GM18511 (cell line): Measurements from ENCODE around the gene AGK.

ENCODE experiments used
- ATAC-seq: cut with Tn5 transposase; IDR thresholded peaks from one replicate; pipeline ENCODE4 v1.9.1; 2021; ENCODE audit warnings: mild to moderate bottlenecking, moderate library complexity; ENCODE audit not compliant: unreplicated experiment

AGK gene

GRCh38 chr7:141584935-141585334 lies 33.7 kb downstream of the AGK start:
- no peak for ATAC-seq

DNA sequence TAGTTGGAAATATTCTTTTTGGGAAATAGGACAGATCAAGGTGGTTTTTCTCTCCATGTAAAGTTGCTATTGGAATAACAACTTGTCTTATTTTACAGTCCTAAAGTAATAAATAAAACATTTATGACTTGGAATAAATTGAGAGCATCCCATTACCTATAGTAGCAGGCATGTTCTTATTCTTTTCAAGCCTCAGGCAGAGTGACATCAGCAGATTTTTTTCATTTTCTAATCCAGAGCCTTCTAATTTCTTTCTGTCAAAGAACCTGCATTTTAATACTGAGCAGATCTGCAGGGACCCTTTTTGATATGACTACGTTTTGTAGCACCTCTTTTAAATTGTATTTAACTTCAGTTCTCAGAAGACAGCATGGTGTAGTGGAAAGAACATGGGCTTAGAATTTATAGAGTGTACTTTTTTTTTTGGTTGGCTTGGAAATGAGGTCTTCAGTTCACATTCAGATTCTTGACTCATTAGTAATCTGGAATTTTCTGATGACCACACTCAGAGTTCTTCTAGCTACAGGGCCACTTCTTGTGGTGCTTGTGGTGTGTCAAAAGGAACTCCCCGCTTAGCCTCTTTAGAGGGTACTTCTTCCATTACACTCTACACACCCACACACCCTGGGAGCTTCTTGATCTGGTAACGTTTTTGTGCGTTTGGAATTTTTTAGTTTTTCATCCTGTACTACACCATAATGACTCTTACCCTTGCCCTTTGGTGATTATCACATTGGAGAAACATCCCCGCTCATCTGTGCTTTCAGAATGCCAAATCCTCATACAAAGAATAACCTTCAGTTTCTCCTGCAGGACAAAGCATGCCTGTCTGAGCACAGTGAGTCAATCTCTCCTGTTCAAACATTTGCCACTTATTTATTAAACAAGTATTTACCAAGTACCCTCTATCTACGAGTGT lies 34.6 kb downstream of the AGK start:
- ATAC-seq: peak; percentile 87

DNA sequence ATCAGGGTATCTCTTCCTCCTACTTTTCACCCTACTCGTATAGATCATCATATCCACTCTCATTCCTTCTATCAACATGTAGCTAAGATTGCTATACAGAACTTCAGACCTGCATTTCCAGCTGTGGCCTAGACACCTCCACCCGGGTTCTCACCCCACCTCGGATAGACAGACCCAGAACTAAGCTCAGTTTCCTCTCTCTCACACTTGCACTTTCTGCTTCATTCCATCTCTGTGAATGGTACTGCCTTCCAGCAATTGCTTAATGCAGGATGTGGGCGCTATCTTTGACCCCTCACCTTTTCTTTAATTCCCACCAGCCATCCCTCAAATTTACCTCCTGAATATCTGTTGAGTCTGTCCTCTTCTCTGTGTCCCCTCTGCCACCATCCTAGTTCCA lies 35.7 kb downstream of the AGK start:
- no peak for ATAC-seq

DNA sequence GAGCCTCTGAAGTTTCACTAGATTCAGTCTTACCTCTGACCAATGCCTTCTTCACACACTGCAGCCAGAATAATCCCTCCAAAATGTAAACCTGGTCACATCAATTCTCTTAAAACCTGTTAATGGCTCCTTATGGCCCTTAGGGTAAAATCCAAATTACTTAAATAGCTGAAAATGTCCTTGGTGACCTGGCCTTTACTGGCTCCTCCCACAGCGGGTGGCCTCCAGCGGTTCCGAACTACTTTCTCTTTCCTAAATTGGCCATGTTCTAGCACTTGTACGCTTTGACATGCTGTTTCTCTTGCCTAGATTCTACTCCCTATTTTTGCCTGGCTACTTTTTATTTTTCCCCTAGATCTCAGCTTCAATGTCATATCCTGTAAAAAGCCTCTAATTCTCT lies 36.1 kb downstream of the AGK start:
- no peak for ATAC-seq

DNA sequence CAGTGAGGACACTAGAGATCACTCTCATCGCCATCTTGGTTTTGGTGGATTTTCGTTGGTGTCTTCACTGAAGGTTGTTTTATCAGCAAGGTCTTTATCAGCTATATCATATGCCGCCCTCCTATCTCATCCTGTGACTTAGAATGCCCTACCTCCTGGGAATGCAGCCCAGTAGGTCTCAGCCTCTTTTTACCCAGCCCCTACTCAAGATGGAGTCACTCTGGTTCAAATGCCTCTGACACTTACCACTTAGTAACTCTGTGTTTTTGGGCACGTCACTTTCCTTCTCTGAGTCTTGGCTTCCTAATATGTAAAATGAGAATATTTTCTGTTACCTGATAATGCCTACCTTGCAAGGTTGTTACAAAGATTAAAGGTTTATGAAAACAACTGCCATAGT lies 37.7 kb downstream of the AGK start:
- no peak for ATAC-seq

DNA sequence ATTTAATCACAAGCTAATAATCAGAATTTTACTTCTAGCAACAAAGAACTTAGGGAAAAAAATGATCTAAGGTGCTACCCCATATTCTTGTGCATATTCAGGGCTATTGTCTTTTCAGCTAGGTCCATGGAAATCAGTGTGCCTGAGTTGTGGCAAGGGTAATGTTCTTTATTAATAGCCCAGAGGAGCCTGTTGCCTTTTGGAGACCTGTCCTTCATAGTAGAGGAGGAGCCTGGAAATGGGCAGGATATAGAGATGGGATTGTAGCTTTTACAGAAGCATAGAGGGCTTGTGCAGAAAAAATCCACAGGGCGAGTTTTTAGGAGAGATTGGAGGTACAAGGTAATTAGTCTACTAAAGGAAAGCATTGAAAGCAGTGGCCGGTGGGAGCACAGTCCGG lies 38.9 kb downstream of the AGK start:
- no peak for ATAC-seq

DNA sequence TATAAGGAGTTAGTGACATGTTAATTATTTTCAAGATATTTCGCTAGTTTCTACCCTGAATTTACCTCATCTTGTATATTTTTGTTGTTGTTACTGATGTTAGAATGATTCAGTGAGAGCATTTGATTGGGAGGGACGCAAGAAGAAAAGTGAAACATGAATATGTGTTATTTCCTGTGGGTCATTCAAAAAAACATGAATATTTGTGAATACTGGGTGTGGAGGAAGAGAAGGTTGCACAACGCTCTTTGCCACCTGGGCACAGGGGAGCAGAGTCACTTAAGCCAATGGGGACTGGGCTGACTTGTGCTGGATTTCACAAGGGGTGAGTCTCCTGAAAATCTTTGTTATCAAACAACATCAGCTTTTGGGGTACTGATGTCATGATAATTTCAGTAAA lies 39.5 kb downstream of the AGK start:
- no peak for ATAC-seq

- peak; percentile 66 for ATAC-seq
These were observed 41.9 kb downstream of the AGK start for GRCh38 chr7:141593134-141593533.

GRCh38 chr7:141597966-141598365 lies 46.8 kb downstream of the AGK start:
- no peak for ATAC-seq

DNA sequence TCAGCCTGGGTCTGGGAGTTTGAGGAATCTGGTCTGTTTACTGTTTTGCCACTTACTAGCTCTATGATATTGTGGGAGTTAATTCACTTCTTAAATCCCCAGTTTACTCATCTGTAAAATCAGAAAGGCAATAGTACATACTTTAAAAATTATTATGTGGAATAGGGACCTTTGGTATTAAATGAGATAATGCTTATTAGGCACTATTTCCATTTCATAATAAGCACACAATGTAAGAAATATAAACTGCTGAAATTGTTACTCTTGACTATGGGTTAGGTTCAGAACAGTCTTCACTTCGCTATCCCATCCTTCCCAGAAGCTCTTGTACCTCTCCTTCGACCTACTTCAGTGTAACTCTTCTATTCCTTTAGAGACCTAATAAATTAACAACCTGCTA lies 47.2 kb downstream of the AGK start:
- no peak for ATAC-seq

- no peak for ATAC-seq
These were observed 49.2 kb downstream of the AGK start for GRCh38 chr7:141600168-141601006.

DNA sequence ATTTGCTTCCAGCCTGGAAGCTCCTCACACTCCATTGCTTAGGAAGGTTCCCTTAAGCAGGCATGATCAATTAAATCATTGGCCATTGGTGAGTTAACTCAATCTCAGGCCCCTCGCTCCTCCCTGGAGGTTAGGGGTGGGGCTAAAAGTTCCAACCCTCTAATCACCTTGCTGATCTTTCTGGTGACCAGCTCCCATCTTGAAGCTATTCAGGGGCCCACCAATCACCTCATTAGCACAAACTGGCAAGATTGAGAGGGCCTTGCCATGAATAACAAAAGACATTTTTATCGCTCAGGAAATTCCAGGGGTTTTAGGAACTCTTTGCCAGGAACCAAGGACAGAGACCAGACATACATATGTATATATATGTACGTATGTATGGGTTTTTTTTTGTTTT lies 58.4 kb downstream of the AGK start:
- no peak for ATAC-seq

DNA sequence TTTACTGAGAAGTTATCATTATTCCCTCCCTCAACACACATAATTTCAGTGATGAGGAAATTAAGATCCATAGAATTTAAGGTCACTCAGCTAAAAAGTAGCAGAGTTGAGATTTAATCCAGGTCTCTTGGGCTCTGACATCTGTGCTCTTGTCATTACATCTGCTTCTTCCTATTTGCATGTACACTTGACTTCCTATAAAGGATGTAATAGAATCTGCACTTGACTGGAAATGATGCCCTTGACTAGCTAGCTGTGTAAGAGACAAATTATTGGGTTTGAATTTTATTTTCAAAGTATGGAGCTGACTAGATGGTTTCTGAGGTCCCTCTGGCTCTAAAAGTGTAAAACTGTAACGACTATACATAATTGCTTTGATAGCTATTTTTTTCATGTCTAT lies 59.5 kb downstream of the AGK start:
- ATAC-seq: no peak

DNA sequence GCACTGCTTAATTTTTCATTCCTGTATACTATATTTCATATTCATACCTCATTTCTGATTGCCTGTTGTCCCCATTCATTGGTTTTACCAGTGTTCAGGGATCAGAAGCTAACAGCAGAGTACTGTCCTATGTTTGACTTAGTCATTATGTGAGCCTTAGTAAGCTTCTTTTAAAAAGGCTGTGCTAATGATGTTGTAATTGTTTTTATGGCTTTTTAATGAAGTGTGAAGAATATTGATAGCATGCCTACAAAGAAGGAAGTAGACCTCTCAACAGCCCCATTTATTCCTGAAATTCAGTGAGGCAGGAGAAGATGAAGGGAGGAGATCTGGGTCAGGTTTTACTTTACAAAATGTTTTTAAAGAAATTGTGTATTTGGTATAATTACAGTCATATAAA lies 61.7 kb downstream of the AGK start:
- ATAC-seq: no peak

GRCh38 chr7:141617280-141617679 lies 66.1 kb downstream of the AGK start:
- ATAC-seq: no peak

DNA sequence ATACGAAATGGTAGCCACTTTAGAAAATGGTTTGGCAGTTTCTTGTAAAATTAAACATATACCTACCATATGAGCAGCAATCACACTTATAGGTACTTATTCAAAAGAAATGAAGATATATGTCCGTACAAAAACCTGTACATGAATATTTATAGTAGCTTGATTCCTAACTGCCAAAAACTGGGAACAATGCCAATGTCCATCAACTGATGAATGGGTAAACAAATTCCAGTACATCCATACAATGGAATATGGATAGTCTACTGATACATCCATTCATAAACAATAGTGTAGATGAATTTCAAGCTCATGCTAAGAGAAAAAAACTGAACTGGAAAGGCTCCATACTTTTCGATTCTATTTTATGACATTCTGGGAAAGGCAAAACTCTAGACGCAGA lies 68.5 kb downstream of the AGK start:
- ATAC-seq: no peak

- no peak for ATAC-seq
These were observed 73.6 kb downstream of the AGK start for GRCh38 chr7:141624763-141625162.

- ATAC-seq: no peak
These were observed 79.4 kb downstream of the AGK start for GRCh38 chr7:141630621-141631020.

GRCh38 chr7:141631525-141631924 lies 80.3 kb downstream of the AGK start:
- ATAC-seq: no peak

GRCh38 chr7:141634065-141634464 lies 82.9 kb downstream of the AGK start:
- no peak for ATAC-seq

- no peak for ATAC-seq
These were observed 84.8 kb downstream of the AGK start for GRCh38 chr7:141636053-141636452.

DNA sequence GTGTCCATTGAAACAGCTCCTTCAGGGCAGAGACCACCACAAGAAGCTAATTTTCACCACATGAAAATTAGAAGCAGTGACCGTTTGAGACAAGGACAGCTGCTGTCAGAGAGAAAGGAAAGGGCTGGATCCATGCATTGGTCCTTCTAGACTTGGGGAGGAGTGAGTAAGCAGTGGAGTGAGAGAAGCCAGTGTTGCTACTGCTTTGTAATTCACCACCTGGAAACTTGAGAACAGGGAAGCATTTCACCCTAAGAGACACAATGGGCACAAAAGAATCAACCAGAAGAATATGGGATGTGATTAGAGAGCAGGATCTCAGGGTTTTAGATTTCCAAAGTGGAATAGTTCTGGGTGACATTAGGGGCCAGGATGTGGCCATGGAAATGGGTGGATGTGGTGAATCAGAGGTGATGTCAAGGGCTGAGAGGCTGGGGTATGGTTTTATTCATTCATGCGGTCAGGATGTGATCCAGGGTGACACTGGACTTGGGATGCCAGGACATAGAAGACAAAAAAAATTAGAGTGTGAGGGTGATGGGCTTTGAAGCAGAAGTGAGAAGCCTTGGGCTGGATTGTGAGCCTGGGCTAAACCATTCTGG lies 89.1 kb downstream of the AGK start:
- no peak for ATAC-seq
